WERI-Rb-1 (cell line): ENCODE measurements around the gene TMPRSS13.

ENCODE experiments used
- DNase-seq: peaks from one replicate; pipeline ENCODE4 v3.0.0-alpha.2; 2020
- H3K27ac ChIP-seq: fragments of 250-450 bp; sonication (Bioruptor Pico); 2 replicates; pipeline ENCODE4 v1.5.1; 2020; ENCODE audit warnings: mild to moderate bottlenecking, moderate library complexity
- H3K27me3 ChIP-seq: fragments of 250-450 bp; sonication (Bioruptor Pico); 2 replicates; pipeline ENCODE4 v1.5.1; 2021; ENCODE audit warnings: mild to moderate bottlenecking, low read depth, moderate library complexity; ENCODE audit not compliant: insufficient read depth, severe bottlenecking
- H3K36me3 ChIP-seq: fragments of 250-450 bp; sonication (Bioruptor Pico); 2 replicates; pipeline ENCODE4 v1.5.1; 2020; ENCODE audit warnings: mild to moderate bottlenecking, moderate library complexity
- H3K4me3 ChIP-seq: 2 replicates; pipeline ENCODE4 v1.5.1; 2011; ENCODE audit warnings: low read depth, mild to moderate bottlenecking, control low read depth, low read length
- H3K9me3 ChIP-seq: fragments of 250-450 bp; sonication (Bioruptor Pico); 2 replicates; pipeline ENCODE4 v1.5.1; 2021; ENCODE audit warnings: mild to moderate bottlenecking, moderate library complexity; ENCODE audit not compliant: severe bottlenecking
- TF ChIP-seq, protein P1 (sequence below): IDR thresholded peaks from 2 replicates; pipeline ENCODE4 v1.5.1; 2011; ENCODE audit warnings: low read depth, mild to moderate bottlenecking, control low read depth, inconsistent platforms, low read length

Gene TMPRSS13

GRCh38 chr11:117910941-117911655 is 18.1 kb downstream of the TMPRSS13 start:
- no peak for DNase-seq
- H3K27ac ChIP-seq = no peak overlapping the region
- H3K36me3 ChIP-seq = no peaks in the 10 kb centered on the region
- H3K27me3 ChIP-seq = no peaks in the 10 kb centered on the region
- no peak overlapping the region for H3K4me3 ChIP-seq
- TF ChIP-seq, protein P1, sequence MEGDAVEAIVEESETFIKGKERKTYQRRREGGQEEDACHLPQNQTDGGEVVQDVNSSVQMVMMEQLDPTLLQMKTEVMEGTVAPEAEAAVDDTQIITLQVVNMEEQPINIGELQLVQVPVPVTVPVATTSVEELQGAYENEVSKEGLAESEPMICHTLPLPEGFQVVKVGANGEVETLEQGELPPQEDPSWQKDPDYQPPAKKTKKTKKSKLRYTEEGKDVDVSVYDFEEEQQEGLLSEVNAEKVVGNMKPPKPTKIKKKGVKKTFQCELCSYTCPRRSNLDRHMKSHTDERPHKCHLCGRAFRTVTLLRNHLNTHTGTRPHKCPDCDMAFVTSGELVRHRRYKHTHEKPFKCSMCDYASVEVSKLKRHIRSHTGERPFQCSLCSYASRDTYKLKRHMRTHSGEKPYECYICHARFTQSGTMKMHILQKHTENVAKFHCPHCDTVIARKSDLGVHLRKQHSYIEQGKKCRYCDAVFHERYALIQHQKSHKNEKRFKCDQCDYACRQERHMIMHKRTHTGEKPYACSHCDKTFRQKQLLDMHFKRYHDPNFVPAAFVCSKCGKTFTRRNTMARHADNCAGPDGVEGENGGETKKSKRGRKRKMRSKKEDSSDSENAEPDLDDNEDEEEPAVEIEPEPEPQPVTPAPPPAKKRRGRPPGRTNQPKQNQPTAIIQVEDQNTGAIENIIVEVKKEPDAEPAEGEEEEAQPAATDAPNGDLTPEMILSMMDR = no peak
- H3K9me3 ChIP-seq = no peaks in the 10 kb centered on the region

DNA sequence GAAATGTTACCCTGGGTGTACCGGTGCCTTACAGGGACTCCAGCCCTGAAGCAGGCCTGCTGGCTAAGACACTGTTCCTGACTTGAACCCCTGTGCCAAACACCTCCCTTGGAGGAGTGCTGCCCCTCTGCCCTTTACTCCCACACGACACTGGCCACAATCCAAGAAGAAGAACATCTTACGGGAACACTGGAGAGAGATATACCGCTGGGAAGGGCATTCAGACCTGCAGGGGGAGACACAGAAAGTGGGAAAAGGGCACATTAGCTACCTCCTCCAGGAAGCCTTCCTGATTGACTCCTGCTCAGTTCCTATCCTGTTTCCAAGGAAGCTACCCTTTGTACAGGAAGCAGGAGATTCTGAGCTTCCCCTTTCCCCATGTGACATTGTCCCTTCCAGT is 18.7 kb downstream of the TMPRSS13 start:
- Histone ChIP-seq H3K9me3 (no peaks in the 10 kb centered on the region), H3K4me3 (no peak overlapping the region), H3K36me3 (no peaks in the 10 kb centered on the region), H3K27me3 (no peaks in the 10 kb centered on the region), H3K27ac (no peak overlapping the region)
- TF ChIP-seq, protein P1 = no peak
- DNase-seq = no peak

DNA sequence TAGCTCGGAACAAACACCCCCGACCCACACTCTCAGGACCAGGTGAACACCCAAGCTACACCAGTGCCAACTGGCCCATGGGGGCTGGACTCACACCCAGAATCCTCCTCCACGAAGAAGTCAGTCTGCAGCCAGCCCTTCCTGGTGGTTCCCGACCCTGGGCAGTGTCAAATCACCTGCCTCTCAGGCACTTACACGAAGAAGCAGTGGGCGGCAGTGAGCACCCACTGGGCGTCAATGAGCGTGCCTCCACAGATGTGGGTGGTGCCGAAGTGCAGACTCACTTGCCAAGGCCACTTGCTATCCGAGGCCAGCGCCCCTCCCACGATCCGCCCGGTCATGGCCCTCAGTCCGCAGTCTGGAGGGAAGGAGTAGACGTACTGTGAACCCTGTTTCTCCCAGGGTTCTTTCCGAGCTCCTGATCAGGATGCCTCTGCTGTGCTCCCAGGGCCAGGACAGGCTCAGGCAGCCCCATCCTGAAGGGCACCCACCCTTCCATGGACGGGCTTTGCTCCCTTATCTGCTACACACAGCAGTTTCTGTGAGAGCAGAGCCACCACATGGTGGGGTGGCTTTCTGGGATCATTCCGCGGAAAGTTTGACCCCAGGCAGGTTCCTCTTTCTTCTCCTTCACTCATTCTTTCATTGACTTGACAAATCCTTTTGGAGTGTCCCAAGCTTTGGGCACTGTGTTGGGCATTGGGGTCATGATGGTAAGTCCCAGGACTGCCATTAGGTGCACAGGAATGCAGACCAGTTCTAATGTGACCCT is 19.4 kb downstream of the TMPRSS13 start:
- no peaks in the 10 kb centered on the region for H3K36me3 ChIP-seq
- no peaks in the 10 kb centered on the region for H3K9me3 ChIP-seq
- DNase-seq = no peak
- TF ChIP-seq, protein P1 = no peak
- no peak overlapping the region for H3K4me3 ChIP-seq
- no peak overlapping the region for H3K27ac ChIP-seq
- H3K27me3 ChIP-seq = no peaks in the 10 kb centered on the region

- H3K27ac ChIP-seq = no peak overlapping the region
- TF ChIP-seq, protein P1 = no peak
- H3K27me3 ChIP-seq = no peaks in the 10 kb centered on the region
- no peak overlapping the region for H3K4me3 ChIP-seq
- H3K36me3 ChIP-seq = no peaks in the 10 kb centered on the region
- no peaks in the 10 kb centered on the region for H3K9me3 ChIP-seq
- no peak for DNase-seq
Observed at GRCh38 chr11:117908959-117909610, 20.1 kb downstream of the TMPRSS13 start.

GRCh38 chr11:117908109-117908895 is 20.9 kb downstream of the TMPRSS13 start:
- H3K27me3 ChIP-seq = no peaks in the 10 kb centered on the region
- no peak overlapping the region for H3K27ac ChIP-seq
- H3K4me3 ChIP-seq = no peak overlapping the region
- no peaks in the 10 kb centered on the region for H3K9me3 ChIP-seq
- TF ChIP-seq, protein P1 = no peak
- H3K36me3 ChIP-seq = no peaks in the 10 kb centered on the region
- no peak for DNase-seq
